Measurements from ENCODE around the gene NCBP1. TPM values are rescaled to one million over a fixed set of nuclear protein-coding genes. Genes with fewer than 3 reads are reported as not detected.

The NCBP1 gene
- total RNA-seq, 1 experiment from 2014 or later: 59.7 TPM

GRCh38 chr9:97705354-97705950 is 71.8 kb downstream of the NCBP1 start:
- H3K9me3 ChIP-seq: no peaks in the 10 kb centered on the region
- no peak overlapping the region for H3K27ac Mint-ChIP-seq (ENCODE audit: unreplicated experiment)
- intact Hi-C loops (cut with micrococcal nuclease; ENCODE audit: unreplicated experiment): no loop called here

GRCh38 chr9:97706246-97706645 is 72.6 kb downstream of the NCBP1 start:
- H3K4me1 ChIP-seq: peaks cover 27% of the 10 kb centered on the region
- BruUV-seq (replicated peaks): no TSS peak

More at GRCh38 chr9:97705354-97705950, 71.8 kb downstream of the NCBP1 start:
- Histone ChIP-seq H3K27me3 (replicated peaks; ENCODE audit: control insufficient read depth, insufficient read depth, low read length) (no peaks in the 10 kb centered on the region), H3K36me3 (ENCODE audit: control insufficient read depth, insufficient read depth, low read length) (no peaks in the 10 kb centered on the region), H3K4me1 (peaks cover 21% of the 10 kb centered on the region), H3K4me3 (ENCODE audit: low read depth, low read length) (no peak overlapping the region)
- TF ChIP-seq CTCF (IDR thresholded peaks at IDR 0.05; ENCODE audit: insufficient read depth in 1 of 2, low read depth in 1 of 2, low read length in 1 of 2, severe bottlenecking in 1 of 2, unreplicated experiment in 1 of 2): no peak
- H3K4me3 Mint-ChIP-seq (ENCODE audit: unreplicated experiment): no peak overlapping the region
- no peaks in the 10 kb centered on the region for H3K9me3 Mint-ChIP-seq (ENCODE audit: unreplicated experiment)
- BruUV-seq (replicated peaks): no TSS peak
- peaks cover 13% of the 10 kb centered on the region for H3K4me1 Mint-ChIP-seq (ENCODE audit: low read depth, unreplicated experiment)
- ChIA-PET POLR2A (no interaction called here), CTCF (interaction anchor here (0.9 kb wide), 1 partner anchor 76 kb away, joined by 4 read pairs; no protein-coding TSS in a partner anchor)
- no peak for DNase-seq
- H3K36me3 Mint-ChIP-seq (ENCODE audit: insufficient read depth, unreplicated experiment): no peaks in the 10 kb centered on the region
- H3K27me3 Mint-ChIP-seq (ENCODE audit: insufficient read depth, unreplicated experiment): no peaks in the 10 kb centered on the region

More at GRCh38 chr9:97706246-97706645, 72.6 kb downstream of the NCBP1 start:
- POLR2A ChIA-PET: no interaction called here
- Mint-ChIP-seq H3K9me3 (ENCODE audit: unreplicated experiment) (no peaks in the 10 kb centered on the region), H3K4me3 (ENCODE audit: unreplicated experiment) (no peak overlapping the region), H3K27me3 (ENCODE audit: insufficient read depth, unreplicated experiment) (no peaks in the 10 kb centered on the region), H3K27ac (ENCODE audit: unreplicated experiment) (no peak overlapping the region), H3K4me1 (ENCODE audit: low read depth, unreplicated experiment) (peaks cover 13% of the 10 kb centered on the region), H3K36me3 (ENCODE audit: insufficient read depth, unreplicated experiment) (no peaks in the 10 kb centered on the region)
- no peak for DNase-seq
- TF ChIP-seq CTCF (IDR thresholded peaks at IDR 0.05; ENCODE audit: insufficient read depth in 1 of 2, low read depth in 1 of 2, low read length in 1 of 2, severe bottlenecking in 1 of 2, unreplicated experiment in 1 of 2): no peak
- H3K4me3 ChIP-seq (ENCODE audit: low read depth, low read length): no peak overlapping the region
- H3K27me3 ChIP-seq (replicated peaks; ENCODE audit: control insufficient read depth, insufficient read depth, low read length): no peaks in the 10 kb centered on the region
- intact Hi-C loops (cut with micrococcal nuclease; ENCODE audit: unreplicated experiment): no loop called here
- CTCF ChIA-PET: interaction anchor here (0.7 kb wide), 1 partner anchor 216 kb away, joined by 3 read pairs; no protein-coding TSS in a partner anchor
- no peaks in the 10 kb centered on the region for H3K36me3 ChIP-seq (ENCODE audit: control insufficient read depth, insufficient read depth, low read length)
- H3K9me3 ChIP-seq: no peaks in the 10 kb centered on the region

All from Caco-2 (cell line).